ENCODE results near the gene TRIM8.

Gene TRIM8

GRCh38 chr10:102635377-102635776 is 8.9 kb upstream of the TRIM8 start:
- H3K4me1 ChIP-seq (ENCODE audit: control insufficient read depth, insufficient read depth, low read depth, low read length), result peaks cover 43% of the 10 kb centered on the region
- WGBS, result 61% methylated on average over 3 of the region's 4 CpGs
- peak overlapping the region in 1 of 2 experiments; percentile 99 for H3K18ac ChIP-seq (ENCODE audit: low read depth in 1 of 2, low read length in 2 of 2)

GRCh38 chr10:102639537-102639936 is 4.7 kb upstream of the TRIM8 start:
- Histone ChIP-seq H2BK12ac (ENCODE audit: low read length in 2 of 2) (no peak overlapping the region), H4K8ac (ENCODE audit: low read length) (no peak overlapping the region), H3K4me3 (ENCODE audit: insufficient read depth in 1 of 2, low read depth in 1 of 2, low read length in 2 of 2) (no peak overlapping the region), H3K27me3 (ENCODE audit: control insufficient read depth in 1 of 2, insufficient read depth in 1 of 2, low read length in 2 of 2) (no peaks in the 10 kb centered on the region), H2AFZ (ENCODE audit: low read depth, low read length) (no peak overlapping the region), H3K18ac (ENCODE audit: low read depth in 1 of 2, low read length in 2 of 2) (no peak overlapping the region), H3K9me3 (ENCODE audit: control insufficient read depth, low read length) (no peaks in the 10 kb centered on the region), H2BK120ac (ENCODE audit: low read depth, low read length) (no peak overlapping the region), H3K36me3 (ENCODE audit: control insufficient read depth in 1 of 2, insufficient read depth in 2 of 2, low read depth in 1 of 2, low read length in 2 of 2) (no peaks in the 10 kb centered on the region), H2BK5ac (ENCODE audit: low read depth, low read length, poor library complexity, severe bottlenecking) (no peak overlapping the region), H3K4me1 (ENCODE audit: control insufficient read depth, insufficient read depth, low read depth, low read length) (peaks cover 5% of the 10 kb centered on the region), H3K23ac (ENCODE audit: low read length in 2 of 2) (no peak overlapping the region), H3K27ac (ENCODE audit: low read length, poor library complexity, severe bottlenecking) (no peak overlapping the region), H3K14ac (ENCODE audit: low read length in 2 of 2) (no peak overlapping the region), H2AK5ac (ENCODE audit: low read length, severe bottlenecking) (no peak overlapping the region), H3K4ac (ENCODE audit: low read depth in 1 of 2, low read length in 2 of 2) (no peak overlapping the region), H4K91ac (ENCODE audit: low read length) (no peak overlapping the region), H3K79me1 (replicated peaks; ENCODE audit: low read length, poor library complexity, severe bottlenecking) (no peaks in the 10 kb centered on the region), H2BK15ac (ENCODE audit: low read depth, poor library complexity, severe bottlenecking) (no peak overlapping the region), H3K4me2 (ENCODE audit: low read length, poor library complexity, severe bottlenecking) (no peak overlapping the region), H3K9ac (ENCODE audit: low read length) (no peak overlapping the region)
- no peak for DNase-seq
- WGBS, result 32% methylated on average over 2 of the region's 2 CpGs

More at GRCh38 chr10:102635377-102635776, 8.9 kb upstream of the TRIM8 start:
- no peaks in the 10 kb centered on the region for H3K9me3 ChIP-seq (ENCODE audit: control insufficient read depth, low read length)
- no peak overlapping the region for H3K9ac ChIP-seq (ENCODE audit: low read length)
- H3K4me3 ChIP-seq (ENCODE audit: insufficient read depth in 1 of 2, low read depth in 1 of 2, low read length in 2 of 2), result no peak overlapping the region
- H3K27ac ChIP-seq (ENCODE audit: low read length, poor library complexity, severe bottlenecking), result no peak overlapping the region
- peak overlapping the region; percentile 7 to 98 for H2BK12ac ChIP-seq (ENCODE audit: low read length in 2 of 2)
- H3K23ac ChIP-seq (ENCODE audit: low read length in 2 of 2), result no peak overlapping the region
- H2BK5ac ChIP-seq (ENCODE audit: low read depth, low read length, poor library complexity, severe bottlenecking), result no peak overlapping the region
- H3K4ac ChIP-seq (ENCODE audit: low read depth in 1 of 2, low read length in 2 of 2), result peak overlapping the region; percentile 62 to 96
- H4K91ac ChIP-seq (ENCODE audit: low read length), result peak overlapping the region; percentile 100
- no peak overlapping the region for H3K4me2 ChIP-seq (ENCODE audit: low read length, poor library complexity, severe bottlenecking)
- H3K36me3 ChIP-seq (ENCODE audit: control insufficient read depth in 1 of 2, insufficient read depth in 2 of 2, low read depth in 1 of 2, low read length in 2 of 2), result peaks cover 2 to 12% of the 10 kb centered on the region in 2 experiments
- no peak overlapping the region for H3K14ac ChIP-seq (ENCODE audit: low read length in 2 of 2)
- H2BK120ac ChIP-seq (ENCODE audit: low read depth, low read length), result peak overlapping the region; percentile 81
- no peaks in the 10 kb centered on the region for H3K27me3 ChIP-seq (ENCODE audit: control insufficient read depth in 1 of 2, insufficient read depth in 1 of 2, low read length in 2 of 2)
- no peak overlapping the region for H2BK15ac ChIP-seq (ENCODE audit: low read depth, poor library complexity, severe bottlenecking)
- peak overlapping the region; percentile 55 for H4K8ac ChIP-seq (ENCODE audit: low read length)
- no peak overlapping the region for H2AK5ac ChIP-seq (ENCODE audit: low read length, severe bottlenecking)
- no peak overlapping the region for H2AFZ ChIP-seq (ENCODE audit: low read depth, low read length)
- H3K79me1 ChIP-seq (replicated peaks; ENCODE audit: low read length, poor library complexity, severe bottlenecking), result peaks cover 8% of the 10 kb centered on the region
- DNase-seq, result no peak

- no peak overlapping the region for H2BK12ac ChIP-seq (ENCODE audit: low read length in 2 of 2)
- H3K4me2 ChIP-seq (ENCODE audit: low read length, poor library complexity, severe bottlenecking), result peak overlapping the region; percentile 86
- H3K4me3 ChIP-seq (ENCODE audit: insufficient read depth in 1 of 2, low read depth in 1 of 2, low read length in 2 of 2), result peak overlapping the region in 1 of 2 experiments; percentile 93
- H2AK5ac ChIP-seq (ENCODE audit: low read length, severe bottlenecking), result peak overlapping the region; percentile 91
- no peaks in the 10 kb centered on the region for H3K27me3 ChIP-seq (ENCODE audit: control insufficient read depth in 1 of 2, insufficient read depth in 1 of 2, low read length in 2 of 2)
- H2BK120ac ChIP-seq (ENCODE audit: low read depth, low read length), result peak overlapping the region; percentile 19
- no peaks in the 10 kb centered on the region for H3K9me3 ChIP-seq (ENCODE audit: control insufficient read depth, low read length)
- H2AFZ ChIP-seq (ENCODE audit: low read depth, low read length), result no peak overlapping the region
- no peak overlapping the region for H3K18ac ChIP-seq (ENCODE audit: low read depth in 1 of 2, low read length in 2 of 2)
- H3K14ac ChIP-seq (ENCODE audit: low read length in 2 of 2), result no peak overlapping the region
- no peak overlapping the region for H2BK5ac ChIP-seq (ENCODE audit: low read depth, low read length, poor library complexity, severe bottlenecking)
- 53% methylated on average over 6 of the region's 7 CpGs for WGBS
- H3K23ac ChIP-seq (ENCODE audit: low read length in 2 of 2), result no peak overlapping the region
- peak overlapping the region; percentile 60 for H4K8ac ChIP-seq (ENCODE audit: low read length)
- no peak for DNase-seq
- no peaks in the 10 kb centered on the region for H3K79me1 ChIP-seq (replicated peaks; ENCODE audit: low read length, poor library complexity, severe bottlenecking)
- H3K9ac ChIP-seq (ENCODE audit: low read length), result peak overlapping the region; percentile 94
- no peaks in the 10 kb centered on the region for H3K4me1 ChIP-seq (ENCODE audit: control insufficient read depth, insufficient read depth, low read depth, low read length)
- H2BK15ac ChIP-seq (ENCODE audit: low read depth, poor library complexity, severe bottlenecking), result peak overlapping the region; percentile 48
- peak overlapping the region; percentile 94 for H3K27ac ChIP-seq (ENCODE audit: low read length, poor library complexity, severe bottlenecking)
- peaks cover 6 to 12% of the 10 kb centered on the region in 2 experiments for H3K36me3 ChIP-seq (ENCODE audit: control insufficient read depth in 1 of 2, insufficient read depth in 2 of 2, low read depth in 1 of 2, low read length in 2 of 2)
- H4K91ac ChIP-seq (ENCODE audit: low read length), result no peak overlapping the region
- H3K4ac ChIP-seq (ENCODE audit: low read depth in 1 of 2, low read length in 2 of 2), result no peak overlapping the region
Measured at GRCh38 chr10:102641402-102641801, 2.9 kb upstream of the TRIM8 start.

GRCh38 chr10:102641880-102642735 is 2.2 kb upstream of the TRIM8 start:
- Histone ChIP-seq H2BK12ac (ENCODE audit: low read length in 2 of 2) (no peak overlapping the region), H2BK5ac (ENCODE audit: low read depth, low read length, poor library complexity, severe bottlenecking) (peak overlapping the region; percentile 98), H3K79me1 (replicated peaks; ENCODE audit: low read length, poor library complexity, severe bottlenecking) (no peaks in the 10 kb centered on the region), H3K4me3 (ENCODE audit: insufficient read depth in 1 of 2, low read depth in 1 of 2, low read length in 2 of 2) (peak overlapping the region; percentile 62 to 93), H4K91ac (ENCODE audit: low read length) (peak overlapping the region; percentile 64), H4K8ac (ENCODE audit: low read length) (peak overlapping the region; percentile 83), H3K4me2 (ENCODE audit: low read length, poor library complexity, severe bottlenecking) (peak overlapping the region; percentile 86), H3K23ac (ENCODE audit: low read length in 2 of 2) (peak overlapping the region in 1 of 2 experiments; percentile 5), H2AFZ (ENCODE audit: low read depth, low read length) (peak overlapping the region; percentile 10), H3K14ac (ENCODE audit: low read length in 2 of 2) (peak overlapping the region; percentile 43 to 53), H2BK15ac (ENCODE audit: low read depth, poor library complexity, severe bottlenecking) (peak overlapping the region; percentile 99), H3K9me3 (ENCODE audit: control insufficient read depth, low read length) (no peaks in the 10 kb centered on the region), H3K4me1 (ENCODE audit: control insufficient read depth, insufficient read depth, low read depth, low read length) (peaks cover 7% of the 10 kb centered on the region), H3K27ac (ENCODE audit: low read length, poor library complexity, severe bottlenecking) (peak overlapping the region; percentile 94), H2BK120ac (ENCODE audit: low read depth, low read length) (peak overlapping the region; percentile 98), H3K18ac (ENCODE audit: low read depth in 1 of 2, low read length in 2 of 2) (peak overlapping the region; percentile 84 to 91), H3K36me3 (ENCODE audit: control insufficient read depth in 1 of 2, insufficient read depth in 2 of 2, low read depth in 1 of 2, low read length in 2 of 2) (peaks cover 6 to 17% of the 10 kb centered on the region in 2 experiments), H3K27me3 (ENCODE audit: control insufficient read depth in 1 of 2, insufficient read depth in 1 of 2, low read length in 2 of 2) (no peaks in the 10 kb centered on the region), H2AK5ac (ENCODE audit: low read length, severe bottlenecking) (no peak overlapping the region), H3K9ac (ENCODE audit: low read length) (peak overlapping the region; percentile 94), H3K4ac (ENCODE audit: low read depth in 1 of 2, low read length in 2 of 2) (peak overlapping the region; percentile 86 to 87)
- WGBS, result under 1% methylated on average over 65 of the region's 77 CpGs
- DNase-seq, result peak; percentile 99

All from mesenchymal stem cell (in vitro differentiated cells and primary cell).